K562 (cell line): Measurements from ENCODE around the gene WDCP. TPM values are rescaled to one million over a fixed set of nuclear protein-coding genes. Genes with fewer than 3 reads are reported as not detected.

ENCODE experiments used
- BCL6 ChIP-seq: fragments of 250-450 bp; sonication (Bioruptor Pico); IDR thresholded peaks from 2 replicates; pipeline ENCODE4 v1.4.0; 2020
- BRF1 ChIP-seq: IDR thresholded peaks from 3 replicates; pipeline ENCODE4 v1.6.1; 2011; ENCODE audit warnings: borderline replicate concordance, mild to moderate bottlenecking; ENCODE audit not compliant: insufficient read length; ENCODE audit errors: extremely low read depth
- DIDO1 ChIP-seq: fragments of 450-650 bp; IDR thresholded peaks from 2 replicates; pipeline ENCODE4 v1.6.1; 2016; ENCODE audit warnings: low read depth, missing biosample characterization, missing genetic modification characterization
- DPF2 ChIP-seq: fragments of 450-650 bp; IDR thresholded peaks from 2 replicates; pipeline ENCODE4 v1.6.1; 2016
- ETV1 ChIP-seq: fragments of 450-650 bp; conservative IDR thresholded peaks from 2 replicates; pipeline ENCODE4 v1.6.1; 2016; ENCODE audit warnings: missing genetic modification characterization, control low read depth, low read depth, missing compliant biosample characterization
- FOXK2 ChIP-seq, 2 experiments: fragments of 450-650 bp; IDR thresholded peaks in 1 of 2; conservative IDR thresholded peaks in 1 of 2; 2 replicates each; pipeline ENCODE4 v1.6.1; 2016; ENCODE audit warnings: low read depth in 2 of 2, mild to moderate bottlenecking in 1 of 2
- HCFC1 ChIP-seq: IDR thresholded peaks from 2 replicates; pipeline ENCODE4 v1.6.1; 2012; ENCODE audit warnings: low read depth, low read length, improper control_type of control experiment
- MBD2 ChIP-seq: sonication (generic); IDR thresholded peaks from 2 replicates; pipeline ENCODE4 v1.6.1; 2016; ENCODE audit warnings: low read depth, borderline replicate concordance
- NR4A1 ChIP-seq, 2 experiments: fragments of 250-450 bp in 1 of 2; fragments of 450-650 bp in 1 of 2; sonication (Bioruptor Pico) in 1 of 2; IDR thresholded peaks; 2 replicates each; pipeline versions ENCODE4 v1.4.0 to v1.6.1; 2016 to 2020; ENCODE audit warnings: mild to moderate bottlenecking in 2 of 2, missing compliant biosample characterization in 1 of 2, missing genetic modification characterization in 1 of 2, moderate library complexity in 1 of 2
- SAFB ChIP-seq: fragments of 200-400 bp; formaldehyde crosslinking; IDR thresholded peaks from 2 replicates; pipeline ENCODE4 v1.6.1; 2017; ENCODE audit warnings: low read depth, low read length, borderline replicate concordance
- SOX6 ChIP-seq: fragments of 450-650 bp; IDR thresholded peaks from 2 replicates; pipeline ENCODE4 v1.6.1; 2014; ENCODE audit warnings: mild to moderate bottlenecking
- TCF3 ChIP-seq: sonication (generic); formaldehyde crosslinking; IDR thresholded peaks from 2 replicates; pipeline ENCODE4 v1.4.0; 2020; ENCODE audit warnings: mild to moderate bottlenecking, missing genetic modification reagents
- UBTF ChIP-seq, 2 experiments: IDR thresholded peaks; 2 replicates each; pipeline ENCODE4 v1.6.1; 2012; ENCODE audit warnings: improper control_type of control experiment in 2 of 2, low read depth in 2 of 2, low read length in 2 of 2, borderline replicate concordance in 1 of 2
- ZNF41 ChIP-seq: fragments of 250-450 bp; sonication (Bioruptor Pico); conservative IDR thresholded peaks from 2 replicates; pipeline ENCODE4 v1.4.0; 2020; ENCODE audit warnings: mild to moderate bottlenecking
- polyA plus RNA-seq, 8 experiments: library from polyadenylated mRNA; depleted of rRNA in 4 of 8; stranded (reverse) in 5 of 8; unstranded in 3 of 8; fragments of >200 nt; fragmentation: Nextera tagmentation in 2 of 8; fragmentation: Illumina TruSeq in 1 of 8; extraction: Ambion mirVana in 2 of 8; extraction: Trizol in 1 of 8; gene quantifications; 2 replicates each; pipeline versions ENCODE4 v1.2.1 to v1.2.3, GENCODE V29; 2011 to 2014; ENCODE audit warnings: inconsistent platforms in 1 of 8, missing spikeins in 1 of 8
- total RNA-seq, 7 experiments: library from RNA; depleted of rRNA in 6 of 7; stranded (reverse); fragments of >200 nt in 6 of 7; fragmentation: Illumina TruSeq in 2 of 7; extraction: Trizol in 2 of 7; gene quantifications; 2 replicates each; pipeline versions ENCODE4 v1.2.1 to v1.2.3, GENCODE V29; 2011 to 2021; ENCODE audit warnings: low replicate concordance in 1 of 7
- TF ChIP-seq, protein P1 (sequence below), 2 experiments: fragments of 450-650 bp in 1 of 2; sonication (generic) in 1 of 2; formaldehyde crosslinking in 1 of 2; IDR thresholded peaks; 2 replicates each; pipeline versions ENCODE4 v1.7.1 to v1.9.0; 2016 to 2022; ENCODE audit warnings: inconsistent platforms in 1 of 2, mild to moderate bottlenecking in 1 of 2, missing genetic modification reagents in 1 of 2

The WDCP gene
- total and polyA plus RNA-seq, 9 of the 15 experiments (the other 6 are each of a cell fraction or from before 2014, with no cell fraction given): 10.1 to 41.4 (median 21.8) TPM

DNA sequence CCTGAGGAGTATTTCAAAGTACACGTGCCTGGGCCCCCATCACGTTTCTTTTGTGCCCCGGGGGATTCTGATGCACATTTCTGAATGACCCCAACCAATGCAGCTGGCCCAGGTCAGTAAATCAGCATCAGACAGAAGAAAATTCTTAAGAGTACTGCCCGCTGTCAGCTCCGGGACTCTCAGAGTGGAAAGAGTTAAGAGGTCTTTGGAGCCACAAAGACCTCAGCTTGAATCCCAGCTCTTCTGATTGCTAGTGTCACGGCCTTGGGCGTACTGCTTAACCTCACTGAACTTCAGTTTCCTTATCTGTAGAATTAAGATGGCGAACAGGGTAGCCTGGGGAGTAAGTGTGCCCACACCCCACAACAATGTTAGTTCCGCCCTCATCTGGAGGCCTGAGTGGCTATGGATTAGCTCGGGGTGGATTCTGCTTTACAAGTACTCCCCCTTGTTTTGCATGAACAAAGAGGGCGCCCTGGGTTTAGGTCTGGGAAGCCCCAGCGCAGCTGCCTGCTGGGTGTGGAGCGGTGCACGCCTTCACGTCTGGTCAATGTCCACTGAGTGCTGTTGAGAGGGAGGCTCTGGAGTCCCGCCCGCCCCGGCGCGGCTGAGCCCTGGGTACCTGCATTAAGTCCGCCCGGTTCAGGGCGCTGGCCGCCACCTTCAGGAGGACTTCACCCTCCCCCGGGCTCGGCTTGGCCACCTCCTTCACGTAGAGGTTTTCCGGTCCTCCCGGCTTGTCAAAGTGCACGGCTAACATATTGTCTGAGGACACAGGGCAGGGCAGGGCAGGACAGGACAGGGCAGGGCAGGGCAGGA, 36.6 kb upstream of the WDCP start (continued):
- no peak for TF ChIP-seq BRF1
- TF ChIP-seq UBTF (IDR thresholded peaks at IDR 0.05; ENCODE audit: borderline replicate concordance in 1 of 2, low read depth in 2 of 2, low read length in 2 of 2): peak in 1 of 2 experiments; percentile 85; a peak in 2 of 4 replicates
- no peak for TF ChIP-seq BCL6
- TF ChIP-seq SAFB: no peak
- no peak; the same call in 1 of the 2 replicates for TF ChIP-seq HCFC1
- peak; percentile 49; the same call in 1 of the 2 replicates for TF ChIP-seq DPF2
- peak; percentile 30 for TF ChIP-seq TCF3 (CRISPR knock-in tag)
- TF ChIP-seq NR4A1 (CRISPR knock-in tag; IDR thresholded peaks at IDR 0.05): no peak
- peak; percentile 41; the same call in 1 of the 2 replicates for TF ChIP-seq NR4A1 (tag; IDR thresholded peaks at IDR 0.05)
- peak; percentile 51 to 65; a peak in 2 of 4 replicates for TF ChIP-seq FOXK2 (conservative IDR thresholded peaks at IDR 0.05 in 1 of 2, IDR thresholded peaks at IDR 0.05 in 1 of 2; ENCODE audit: low read depth in 2 of 2)
- TF ChIP-seq ZNF41 (CRISPR knock-in tag): no peak
- TF ChIP-seq ETV1 (tag): peak; percentile 17; the same call in 1 of the 2 replicates
- TF ChIP-seq MBD2: peak; percentile 43; the same call in 1 of the 2 replicates
- TF ChIP-seq, protein P1, sequence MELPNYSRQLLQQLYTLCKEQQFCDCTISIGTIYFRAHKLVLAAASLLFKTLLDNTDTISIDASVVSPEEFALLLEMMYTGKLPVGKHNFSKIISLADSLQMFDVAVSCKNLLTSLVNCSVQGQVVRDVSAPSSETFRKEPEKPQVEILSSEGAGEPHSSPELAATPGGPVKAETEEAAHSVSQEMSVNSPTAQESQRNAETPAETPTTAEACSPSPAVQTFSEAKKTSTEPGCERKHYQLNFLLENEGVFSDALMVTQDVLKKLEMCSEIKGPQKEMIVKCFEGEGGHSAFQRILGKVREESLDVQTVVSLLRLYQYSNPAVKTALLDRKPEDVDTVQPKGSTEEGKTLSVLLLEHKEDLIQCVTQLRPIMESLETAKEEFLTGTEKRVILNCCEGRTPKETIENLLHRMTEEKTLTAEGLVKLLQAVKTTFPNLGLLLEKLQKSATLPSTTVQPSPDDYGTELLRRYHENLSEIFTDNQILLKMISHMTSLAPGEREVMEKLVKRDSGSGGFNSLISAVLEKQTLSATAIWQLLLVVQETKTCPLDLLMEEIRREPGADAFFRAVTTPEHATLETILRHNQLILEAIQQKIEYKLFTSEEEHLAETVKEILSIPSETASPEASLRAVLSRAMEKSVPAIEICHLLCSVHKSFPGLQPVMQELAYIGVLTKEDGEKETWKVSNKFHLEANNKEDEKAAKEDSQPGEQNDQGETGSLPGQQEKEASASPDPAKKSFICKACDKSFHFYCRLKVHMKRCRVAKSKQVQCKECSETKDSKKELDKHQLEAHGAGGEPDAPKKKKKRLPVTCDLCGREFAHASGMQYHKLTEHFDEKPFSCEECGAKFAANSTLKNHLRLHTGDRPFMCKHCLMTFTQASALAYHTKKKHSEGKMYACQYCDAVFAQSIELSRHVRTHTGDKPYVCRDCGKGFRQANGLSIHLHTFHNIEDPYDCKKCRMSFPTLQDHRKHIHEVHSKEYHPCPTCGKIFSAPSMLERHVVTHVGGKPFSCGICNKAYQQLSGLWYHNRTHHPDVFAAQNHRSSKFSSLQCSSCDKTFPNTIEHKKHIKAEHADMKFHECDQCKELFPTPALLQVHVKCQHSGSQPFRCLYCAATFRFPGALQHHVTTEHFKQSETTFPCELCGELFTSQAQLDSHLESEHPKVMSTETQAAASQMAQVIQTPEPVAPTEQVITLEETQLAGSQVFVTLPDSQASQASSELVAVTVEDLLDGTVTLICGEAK (IDR thresholded peaks at IDR 0.05): no peak
- TF ChIP-seq, protein P1 (CRISPR knock-in tag; IDR thresholded peaks at IDR 0.05): no peak
- no peak for TF ChIP-seq DIDO1 (tag)
- TF ChIP-seq SOX6: peak; percentile 71
